Common myeloid progenitor, CD34-positive (primary cell): Measurements from ENCODE around the gene PDPK1.
"Not testable (repeated sequence)": the region's sequence is repeated elsewhere in the genome, so short reads cannot be mapped to it uniquely, and the experiment has no call there.

Source experiments
- CTCF ChIA-PET: fragments of 350-600 bp; sonication (Branson Sonifier 250); formaldehyde crosslinking; loops from one replicate; lab custom pipeline; 2021; ENCODE audit warnings: antibody characterized with exemption; lab: Charles Lee
- POLR2A ChIA-PET: fragments of 350-600 bp; sonication (Branson Sonifier 250); formaldehyde crosslinking; loops from one replicate; lab custom pipeline; 2021; ENCODE audit warnings: antibody characterized with exemption; lab: Charles Lee
- DNase-seq, 3 donors: peaks; one replicate each; pipeline versions ENCODE4 v3.0.0 to v3.0.0-alpha.2; 2013
- H3K27ac ChIP-seq, 2 experiments: 1 replicate in 1 of 2; 2 replicates in 1 of 2; pipeline ENCODE4 v1.7.0; 2013; ENCODE audit warnings: inconsistent platforms in 2 of 2, low read length in 2 of 2, mild to moderate bottlenecking in 2 of 2, low read depth in 1 of 2, moderate library complexity in 1 of 2; ENCODE audit not compliant: severe bottlenecking in 2 of 2, insufficient read depth in 1 of 2, poor library complexity in 1 of 2
- H3K27me3 ChIP-seq, 5 experiments: replicated peaks in 2 of 5; 1 replicate in 3 of 5; 2 replicates in 2 of 5; pipeline versions ENCODE4 v1.6.1 to v1.7.0; 2013; ENCODE audit warnings: low read length in 4 of 5, mild to moderate bottlenecking in 2 of 5, moderate library complexity in 2 of 5, inconsistent platforms in 1 of 5; ENCODE audit not compliant: insufficient read depth in 5 of 5, control insufficient read depth in 4 of 5
- H3K36me3 ChIP-seq, 4 experiments: 1 replicate in 2 of 4; 2 replicates in 2 of 4; pipeline versions ENCODE4 v1.6.1 to v1.7.0; 2013; ENCODE audit warnings: low read length in 3 of 4, control low read depth in 1 of 4, mild to moderate bottlenecking in 1 of 4; ENCODE audit not compliant: control insufficient read depth in 4 of 4, insufficient read depth in 4 of 4
- H3K4me1 ChIP-seq, 4 experiments: 1 replicate in 3 of 4; 2 replicates in 1 of 4; pipeline versions ENCODE4 v1.6.1 to v1.7.1; 2013; ENCODE audit warnings: low read length in 3 of 4, mild to moderate bottlenecking in 3 of 4, control low read depth in 1 of 4, inconsistent platforms in 1 of 4, moderate library complexity in 1 of 4; ENCODE audit not compliant: control insufficient read depth in 4 of 4, insufficient read depth in 4 of 4; ENCODE audit errors: control extremely low read depth in 1 of 4
- H3K4me3 ChIP-seq, 7 experiments: 1 replicate in 4 of 7; 2 replicates in 3 of 7; pipeline versions ENCODE4 v1.5.1 to v1.7.0; 2013; ENCODE audit warnings: mild to moderate bottlenecking in 7 of 7, low read length in 6 of 7, moderate library complexity in 6 of 7, inconsistent platforms in 2 of 7, low read depth in 2 of 7, control low read depth in 1 of 7; ENCODE audit not compliant: insufficient read depth in 4 of 7, control insufficient read depth in 1 of 7; ENCODE audit errors: extremely low read depth in 1 of 7
- H3K9me3 ChIP-seq, 5 experiments: 1 replicate in 4 of 5; 2 replicates in 1 of 5; pipeline versions ENCODE4 v1.6.1 to v1.7.1; 2013; ENCODE audit warnings: low read length in 4 of 5, mild to moderate bottlenecking in 2 of 5, inconsistent platforms in 1 of 5, low read depth in 1 of 5, moderate library complexity in 1 of 5; ENCODE audit not compliant: control insufficient read depth in 4 of 5, insufficient read depth in 2 of 5; ENCODE audit errors: control extremely low read depth in 1 of 5
- WGBS: methylation state at CpG from one replicate; pipeline ENCODE4 v1.1.5; 2013; ENCODE audit not compliant: insufficient coverage; 5-methylcytosine and 5-hydroxymethylcytosine counted together

PDPK1 gene

GRCh38 chr16:2603165-2604015, 65.6 kb downstream of the PDPK1 start:
- Histone ChIP-seq H3K27ac (peak overlapping the region; percentile 25 to 81), H3K4me3 (peak overlapping the region; percentile 72 to 99 (median 87)), H3K27me3 (no peaks in the 10 kb centered on the region), H3K9me3 (no peaks in the 10 kb centered on the region), H3K4me1 (peaks cover 3 to 8% (median 6%) of the 10 kb centered on the region in 4 experiments), H3K36me3 (peaks cover 4 to 8% (median 6%) of the 10 kb centered on the region in 4 experiments)
- 0% methylated on average over 50 of the region's 58 CpGs for WGBS
- POLR2A ChIA-PET = no interaction called here
- DNase-seq = peak; percentile 58 to 79 (median 69)
- CTCF ChIA-PET = interaction anchor here (0.8 to 1.8 kb wide), 3 partner anchors 9 to 14 kb away, joined by 3 to 7 read pairs (median 4); no protein-coding TSS in a partner anchor

- 0% methylated on average over 2 of the region's 12 CpGs for WGBS
- H3K4me1 ChIP-seq, H3K9me3 ChIP-seq, H3K36me3 ChIP-seq, DNase-seq, POLR2A ChIA-PET, H3K27me3 ChIP-seq: not testable (repeated sequence)
- CTCF ChIA-PET = interaction anchor here (1.2 kb wide), 1 partner anchor 9 kb away, joined by 4 read pairs; no protein-coding TSS in a partner anchor
- Histone ChIP-seq H3K27ac (peak overlapping the region in 1 of 2 experiments; percentile 81), H3K4me3 (peak overlapping the region; percentile 72 to 99 (median 87))
Measured at GRCh38 chr16:2604016-2604369, 66.2 kb downstream of the PDPK1 start.

GRCh38 chr16:2606820-2607219, 69.0 kb downstream of the PDPK1 start:
- POLR2A ChIA-PET, H3K27ac ChIP-seq, H3K4me3 ChIP-seq, CTCF ChIA-PET, H3K4me1 ChIP-seq, H3K27me3 ChIP-seq, H3K9me3 ChIP-seq, DNase-seq: not testable (repeated sequence)
- no CpG with 5 or more reads among the region's 8 CpGs for WGBS
- peaks cover 3 to 16% (median 12%) of the 10 kb centered on the region in 4 experiments for H3K36me3 ChIP-seq

GRCh38 chr16:2609345-2609744, 71.5 kb downstream of the PDPK1 start:
- POLR2A ChIA-PET, H3K27ac ChIP-seq, H3K4me3 ChIP-seq, H3K9me3 ChIP-seq, H3K4me1 ChIP-seq, H3K27me3 ChIP-seq, DNase-seq, CTCF ChIA-PET: not testable (repeated sequence)
- H3K36me3 ChIP-seq = peaks cover 3 to 16% (median 12%) of the 10 kb centered on the region in 4 experiments
- no CpG with 5 or more reads among the region's 11 CpGs for WGBS

- Histone ChIP-seq H3K4me1 (peaks cover 0 to 4% (median 3%) of the 10 kb centered on the region in 4 experiments), H3K27ac (no peak overlapping the region), H3K9me3 (no peaks in the 10 kb centered on the region), H3K36me3 (peaks cover 3 to 19% (median 14%) of the 10 kb centered on the region in 4 experiments), H3K27me3 (no peaks in the 10 kb centered on the region), H3K4me3 (no peak overlapping the region)
- ChIA-PET POLR2A (no interaction called here), CTCF (no interaction called here)
- DNase-seq = no peak
- WGBS = 98% methylated on average over 12 of the region's 12 CpGs
Measured at GRCh38 chr16:2609827-2610470, 72.1 kb downstream of the PDPK1 start.

- Histone ChIP-seq H3K4me3 (no peak overlapping the region), H3K36me3 (peaks cover 3 to 22% (median 15%) of the 10 kb centered on the region in 4 experiments), H3K27ac (peak overlapping the region in 1 of 2 experiments; percentile 7), H3K9me3 (no peaks in the 10 kb centered on the region), H3K4me1 (peaks cover 0 to 4% (median 3%) of the 10 kb centered on the region in 4 experiments), H3K27me3 (no peaks in the 10 kb centered on the region)
- 97% methylated on average over 22 of the region's 29 CpGs for WGBS
- ChIA-PET CTCF (no interaction called here), POLR2A (no interaction called here)
- DNase-seq = no peak
Measured at GRCh38 chr16:2610781-2611498, 73.1 kb downstream of the PDPK1 start.
